ENCODE measurements around the gene LAMTOR4. TPM values are rescaled to one million over a fixed set of nuclear protein-coding genes. Genes with fewer than 3 reads are reported as not detected.

LAMTOR4 gene
- total RNA-seq, 1 donor from 2014 or later: 106 TPM

GRCh38 chr7:100119072-100119969 lies 29.4 kb upstream of the LAMTOR4 start, which contains the start of the genes CNPY4 and TAF6:
CNPY4 (plus strand) TSS chr7:100119634; CDS start chr7:100119745, 111 bp downstream.
TAF6 (minus strand) TSS chr7:100119358; CDS start chr7:100114209, 5,149 bp downstream.
- Mint-ChIP-seq H3K27ac (peak within 1 kb of the TSS; percentile 100), H3K9me3 (ENCODE audit: low read depth) (no peaks in the 10 kb centered on the region), H3K4me3 (ENCODE audit: low read depth) (peak within 1 kb of the TSS; percentile 93), H3K27me3 (no peaks in the 10 kb centered on the region), H3K36me3 (ENCODE audit: insufficient read depth) (peaks cover 2% of the 10 kb centered on the region), H3K4me1 (ENCODE audit: low read depth) (peaks cover 14% of the 10 kb centered on the region)
- TF ChIP-seq CTCF (IDR thresholded peaks at IDR 0.05; ENCODE audit: unreplicated experiment): no peak
- peak; percentile 85 for DNase-seq (ENCODE audit: low spot score, unreplicated experiment)

GRCh38 chr7:100119970-100120732 lies 28.6 kb upstream of the LAMTOR4 start:
- no peak for TF ChIP-seq CTCF (IDR thresholded peaks at IDR 0.05; ENCODE audit: unreplicated experiment)
- Mint-ChIP-seq H3K27ac (peak overlapping the region; percentile 100), H3K9me3 (ENCODE audit: low read depth) (no peaks in the 10 kb centered on the region), H3K4me1 (ENCODE audit: low read depth) (peaks cover 14% of the 10 kb centered on the region), H3K36me3 (ENCODE audit: insufficient read depth) (peaks cover 2% of the 10 kb centered on the region), H3K4me3 (ENCODE audit: low read depth) (peak overlapping the region; percentile 93), H3K27me3 (no peaks in the 10 kb centered on the region)
- DNase-seq (ENCODE audit: low spot score, unreplicated experiment): no peak

- H3K4me1 Mint-ChIP-seq (ENCODE audit: low read depth): peaks cover 14% of the 10 kb centered on the region
- no peak for DNase-seq (ENCODE audit: low spot score, unreplicated experiment)
- H3K36me3 Mint-ChIP-seq (ENCODE audit: insufficient read depth): peaks cover 2% of the 10 kb centered on the region
- no peaks in the 10 kb centered on the region for H3K27me3 Mint-ChIP-seq
- TF ChIP-seq CTCF (IDR thresholded peaks at IDR 0.05; ENCODE audit: unreplicated experiment): no peak
- peak overlapping the region; percentile 100 for H3K27ac Mint-ChIP-seq
- H3K4me3 Mint-ChIP-seq (ENCODE audit: low read depth): peak overlapping the region; percentile 93
- no peaks in the 10 kb centered on the region for H3K9me3 Mint-ChIP-seq (ENCODE audit: low read depth)
Measured at GRCh38 chr7:100120733-100121036, 28.0 kb upstream of the LAMTOR4 start.

DNA sequence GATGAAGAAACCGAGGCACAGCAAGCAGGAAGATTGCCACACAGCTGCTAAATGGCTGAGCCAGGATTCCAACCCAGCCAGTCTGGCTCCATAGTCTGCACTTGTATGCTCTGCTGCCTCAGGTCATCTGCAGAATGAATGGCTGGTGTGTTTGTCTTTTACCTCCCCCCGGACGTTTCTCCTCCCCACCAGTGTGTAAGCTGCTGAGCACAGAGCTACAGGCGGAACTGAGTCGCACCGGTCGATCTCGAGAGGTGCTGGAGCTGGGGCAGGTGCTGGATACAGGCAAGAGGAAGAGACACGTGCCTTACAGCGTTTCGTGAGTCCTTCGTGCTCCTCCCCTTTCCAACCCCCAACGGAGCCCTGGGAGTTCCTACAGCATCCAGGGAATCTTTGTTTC lies 26.7 kb upstream of the LAMTOR4 start:
- no peaks in the 10 kb centered on the region for H3K36me3 Mint-ChIP-seq (ENCODE audit: insufficient read depth)
- H3K27ac Mint-ChIP-seq: peak overlapping the region; percentile 65
- peaks cover 18% of the 10 kb centered on the region for H3K4me1 Mint-ChIP-seq (ENCODE audit: low read depth)

More for the DNA sequence above, 26.7 kb upstream of the LAMTOR4 start:
- TF ChIP-seq CTCF (IDR thresholded peaks at IDR 0.05; ENCODE audit: unreplicated experiment): no peak
- Mint-ChIP-seq H3K4me3 (ENCODE audit: low read depth) (no peak overlapping the region), H3K27me3 (no peaks in the 10 kb centered on the region), H3K9me3 (ENCODE audit: low read depth) (no peaks in the 10 kb centered on the region)
- DNase-seq (ENCODE audit: low spot score, unreplicated experiment): no peak
